GM21528 (cell line): ENCODE results near the gene PKD1L1.

Source experiments
- ATAC-seq: cut with Tn5 transposase; IDR thresholded peaks from one replicate; pipeline ENCODE4 v1.9.1; 2021; ENCODE audit warnings: mild to moderate bottlenecking, moderate library complexity; ENCODE audit not compliant: unreplicated experiment, low FRiP score

Gene PKD1L1

GRCh38 chr7:47748041-47748440, 200.2 kb downstream of the PKD1L1 start:
- no peak for ATAC-seq

- no peak for ATAC-seq
These were observed 201.1 kb downstream of the PKD1L1 start for GRCh38 chr7:47747160-47747559.

- ATAC-seq: no peak
These were observed 201.8 kb downstream of the PKD1L1 start for GRCh38 chr7:47746468-47746867.

- ATAC-seq: no peak
These were observed 203.4 kb downstream of the PKD1L1 start for GRCh38 chr7:47744883-47745282.

- no peak for ATAC-seq
These were observed 204.2 kb downstream of the PKD1L1 start for GRCh38 chr7:47743965-47744591.

- ATAC-seq: no peak
These were observed 206.3 kb downstream of the PKD1L1 start for GRCh38 chr7:47741984-47742383.

- ATAC-seq: no peak
These were observed 208.4 kb downstream of the PKD1L1 start for GRCh38 chr7:47739891-47740290.

- no peak for ATAC-seq
These were observed 208.9 kb downstream of the PKD1L1 start for GRCh38 chr7:47739301-47739875.

GRCh38 chr7:47738563-47739166, 209.6 kb downstream of the PKD1L1 start:
- ATAC-seq: no peak

- no peak for ATAC-seq
These were observed 210.7 kb downstream of the PKD1L1 start for GRCh38 chr7:47737601-47738000.

GRCh38 chr7:47735431-47736345, 212.6 kb downstream of the PKD1L1 start:
- ATAC-seq: no peak

GRCh38 chr7:47734949-47735291, 213.3 kb downstream of the PKD1L1 start:
- ATAC-seq: no peak

- no peak for ATAC-seq
These were observed 213.8 kb downstream of the PKD1L1 start for GRCh38 chr7:47734287-47734948.

- no peak for ATAC-seq
These were observed 218.1 kb downstream of the PKD1L1 start for GRCh38 chr7:47730142-47730541.

GRCh38 chr7:47726047-47726726, 222.1 kb downstream of the PKD1L1 start:
- ATAC-seq: no peak

- ATAC-seq: no peak
These were observed 223.1 kb downstream of the PKD1L1 start for GRCh38 chr7:47725031-47725780.
